MM.1S (cell line): ENCODE results near the gene KCNIP4.

Experiments used
- DNase-seq: peaks from one replicate; pipeline ENCODE4 v3.0.0-alpha.2; 2015
- H2AFZ ChIP-seq: fragments of 300-600 bp; sonication (generic); 2 replicates; pipeline ENCODE4 v1.6.0; 2016; ENCODE audit warnings: antibody characterized with exemption, low read length
- H3F3A ChIP-seq: fragments of 300-600 bp; sonication (generic); 2 replicates; pipeline ENCODE4 v1.6.1; 2016; ENCODE audit warnings: mild to moderate bottlenecking, antibody characterized with exemption, low read length, moderate library complexity, mixed read lengths; ENCODE audit not compliant: insufficient read depth
- H3K27ac ChIP-seq: fragments of 300-600 bp; sonication (generic); 2 replicates; pipeline ENCODE4 v1.5.1; 2016; ENCODE audit warnings: mild to moderate bottlenecking, low read length
- H3K27me3 ChIP-seq: fragments of 300-600 bp; sonication (generic); replicated peaks from 2 replicates; pipeline ENCODE4 v1.6.0; 2016; ENCODE audit warnings: low read length; ENCODE audit not compliant: insufficient read depth
- H3K36me3 ChIP-seq: fragments of 300-600 bp; sonication (generic); replicated peaks from 2 replicates; pipeline ENCODE4 v1.6.1; 2016; ENCODE audit warnings: mild to moderate bottlenecking, low read length, mixed read lengths; ENCODE audit not compliant: insufficient read depth
- H3K4me1 ChIP-seq: fragments of 300-600 bp; sonication (generic); 2 replicates; pipeline ENCODE4 v1.6.1; 2016; ENCODE audit warnings: low read length, mixed read lengths
- H3K4me2 ChIP-seq: fragments of 300-600 bp; sonication (generic); 2 replicates; pipeline ENCODE4 v1.6.0; 2016; ENCODE audit warnings: low read depth, low read length
- H3K4me3 ChIP-seq: fragments of 300-600 bp; sonication (generic); 2 replicates; pipeline ENCODE4 v1.5.1; 2016; ENCODE audit warnings: low read length, mixed read lengths
- H3K79me2 ChIP-seq: fragments of 300-600 bp; sonication (generic); 2 replicates; pipeline ENCODE4 v1.6.1; 2016; ENCODE audit warnings: mixed run types, low read length, mixed read lengths
- H3K9ac ChIP-seq: fragments of 300-600 bp; sonication (generic); 2 replicates; pipeline ENCODE4 v1.6.1; 2016; ENCODE audit warnings: low read length, mixed read lengths
- H3K9me2 ChIP-seq: fragments of 300-600 bp; sonication (generic); replicated peaks from 2 replicates; pipeline ENCODE4 v1.6.1; 2016; ENCODE audit warnings: mild to moderate bottlenecking, low read length, mixed read lengths; ENCODE audit not compliant: insufficient read depth
- H3K9me3 ChIP-seq: fragments of 300-600 bp; sonication (generic); replicated peaks from 2 replicates; pipeline ENCODE4 v1.6.1; 2016; ENCODE audit warnings: mild to moderate bottlenecking, low read length, mixed read lengths; ENCODE audit not compliant: insufficient read depth
- H4K20me1 ChIP-seq: fragments of 300-600 bp; sonication (generic); 2 replicates; pipeline ENCODE4 v1.6.1; 2016; ENCODE audit warnings: mild to moderate bottlenecking, low read length, moderate library complexity, mixed read lengths; ENCODE audit not compliant: insufficient read depth
- CTCF ChIP-seq: fragments of 300-600 bp; sonication (generic); IDR thresholded peaks from 2 replicates; pipeline ENCODE4 v1.5.1; 2016; ENCODE audit warnings: antibody characterized with exemption, low read length, mixed read lengths
- EZH2 ChIP-seq: fragments of 300-600 bp; sonication (generic); optimal IDR thresholded peaks from 2 replicates; pipeline ENCODE3; 2017; ENCODE audit warnings: low read depth, mild to moderate bottlenecking, antibody characterized with exemption, low read length, mixed read lengths
- EZH2phosphoT487 ChIP-seq: fragments of 300-600 bp; sonication (generic); IDR thresholded peaks from 2 replicates; pipeline ENCODE4 v1.6.1; 2018; ENCODE audit warnings: antibody characterized with exemption, low read length

The KCNIP4 gene

GRCh38 chr4:21384609-21385008 is 564.0 kb downstream of the KCNIP4 start:
- H4K20me1 ChIP-seq, result no peaks in the 10 kb centered on the region
- no peak overlapping the region for H3K4me3 ChIP-seq
- no peak overlapping the region for H3K4me2 ChIP-seq
- H3K9ac ChIP-seq, result no peak overlapping the region
- H3K27me3 ChIP-seq, result no peaks in the 10 kb centered on the region
- DNase-seq, result no peak
- no peaks in the 10 kb centered on the region for H3K9me3 ChIP-seq
- H3K9me2 ChIP-seq, result no peaks in the 10 kb centered on the region
- H3K79me2 ChIP-seq, result no peaks in the 10 kb centered on the region
- no peaks in the 10 kb centered on the region for H3K4me1 ChIP-seq
- H3F3A ChIP-seq, result no peaks in the 10 kb centered on the region
- TF ChIP-seq EZH2 (no peak), EZH2phosphoT487 (no peak), CTCF (no peak)
- H3K36me3 ChIP-seq, result no peaks in the 10 kb centered on the region
- H3K27ac ChIP-seq, result no peak overlapping the region
- no peak overlapping the region for H2AFZ ChIP-seq

GRCh38 chr4:21380861-21381260 is 567.7 kb downstream of the KCNIP4 start:
- H3K9me3 ChIP-seq, result no peaks in the 10 kb centered on the region
- H3K9ac ChIP-seq, result no peak overlapping the region
- no peaks in the 10 kb centered on the region for H3K79me2 ChIP-seq
- H2AFZ ChIP-seq, result no peak overlapping the region
- H3K27ac ChIP-seq, result no peak overlapping the region
- no peak for DNase-seq
- no peaks in the 10 kb centered on the region for H3K27me3 ChIP-seq
- H3K4me3 ChIP-seq, result no peak overlapping the region
- H3K36me3 ChIP-seq, result no peaks in the 10 kb centered on the region
- H4K20me1 ChIP-seq, result no peaks in the 10 kb centered on the region
- H3K9me2 ChIP-seq, result no peaks in the 10 kb centered on the region
- H3K4me1 ChIP-seq, result no peaks in the 10 kb centered on the region
- no peak overlapping the region for H3K4me2 ChIP-seq
- TF ChIP-seq EZH2phosphoT487, result no peak
- no peak for TF ChIP-seq EZH2
- no peak for TF ChIP-seq CTCF
- H3F3A ChIP-seq, result no peaks in the 10 kb centered on the region

GRCh38 chr4:21377046-21377445 is 571.5 kb downstream of the KCNIP4 start:
- TF ChIP-seq CTCF (no peak), EZH2 (no peak), EZH2phosphoT487 (no peak)
- H3K4me3 ChIP-seq, result no peak overlapping the region
- H3K27me3 ChIP-seq, result no peaks in the 10 kb centered on the region
- no peak for DNase-seq
- no peaks in the 10 kb centered on the region for H4K20me1 ChIP-seq
- no peak overlapping the region for H3K27ac ChIP-seq
- no peaks in the 10 kb centered on the region for H3F3A ChIP-seq
- H3K9me3 ChIP-seq, result no peaks in the 10 kb centered on the region
- no peaks in the 10 kb centered on the region for H3K79me2 ChIP-seq
- no peaks in the 10 kb centered on the region for H3K9me2 ChIP-seq
- H3K4me1 ChIP-seq, result no peaks in the 10 kb centered on the region
- H3K36me3 ChIP-seq, result no peaks in the 10 kb centered on the region
- H3K4me2 ChIP-seq, result no peak overlapping the region
- no peak overlapping the region for H3K9ac ChIP-seq
- no peak overlapping the region for H2AFZ ChIP-seq

GRCh38 chr4:21376176-21376575 is 572.4 kb downstream of the KCNIP4 start:
- Histone ChIP-seq H2AFZ (no peak overlapping the region), H4K20me1 (no peaks in the 10 kb centered on the region), H3K4me3 (no peak overlapping the region), H3K9ac (no peak overlapping the region), H3K79me2 (no peaks in the 10 kb centered on the region), H3K4me2 (no peak overlapping the region), H3K9me3 (no peaks in the 10 kb centered on the region), H3K36me3 (no peaks in the 10 kb centered on the region), H3F3A (no peaks in the 10 kb centered on the region), H3K9me2 (no peaks in the 10 kb centered on the region), H3K4me1 (no peaks in the 10 kb centered on the region), H3K27me3 (no peaks in the 10 kb centered on the region), H3K27ac (no peak overlapping the region)
- TF ChIP-seq EZH2 (no peak), EZH2phosphoT487 (no peak), CTCF (no peak)
- no peak for DNase-seq
